ENCODE results near the gene RTN4. TPM values are rescaled to one million over a fixed set of nuclear protein-coding genes. Genes with fewer than 3 reads are reported as not detected.
"Not testable (repeated sequence)": the region's sequence is repeated elsewhere in the genome, so short reads cannot be mapped to it uniquely, and the experiment has no call there.

The RTN4 gene
- total RNA-seq, 2 donors from 2014 or later: 74.9 to 131 TPM

DNA sequence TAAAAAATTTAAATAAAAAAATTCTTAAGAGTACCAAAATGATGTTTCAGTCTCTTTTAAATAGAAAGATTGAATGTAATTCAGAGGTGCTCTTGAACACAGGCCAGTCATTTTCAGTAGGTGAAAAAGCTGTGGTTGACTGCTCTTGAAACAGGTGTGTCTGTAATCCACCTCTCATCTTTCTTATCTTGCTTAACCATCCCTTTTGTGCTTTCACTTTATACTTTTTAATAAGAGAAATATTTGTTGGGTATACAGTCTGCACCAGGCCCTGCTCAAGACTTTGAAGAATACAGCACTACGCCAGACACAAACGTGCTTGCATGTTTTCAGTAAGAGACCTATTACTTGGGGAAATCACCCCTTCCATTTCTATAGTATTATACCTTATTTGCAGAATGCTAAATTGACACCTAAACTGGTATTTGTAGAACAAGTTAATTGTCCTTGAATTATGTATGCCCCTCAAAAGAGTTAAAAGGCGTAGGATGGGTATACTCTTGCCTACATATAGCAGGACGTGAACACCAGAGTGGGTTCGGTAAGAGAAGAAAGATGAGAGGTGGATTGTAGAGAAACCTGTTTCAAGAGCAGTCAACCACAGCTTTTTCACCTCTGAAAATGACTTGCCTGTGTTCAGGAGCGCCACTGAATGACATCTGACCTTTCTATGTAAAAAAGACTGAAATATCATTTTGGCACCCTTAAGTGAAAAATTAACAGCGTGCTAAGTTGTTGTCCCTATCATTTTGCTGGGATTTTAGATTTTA is 4.0 kb upstream of the RTN4 start:
- Mint-ChIP-seq H3K4me1 (peaks cover 15% of the 10 kb centered on the region), H3K4me3 (peak overlapping the region; percentile 42), H3K36me3 (ENCODE audit: low read depth) (peaks cover 10% of the 10 kb centered on the region), H3K27ac (peak overlapping the region; percentile 52), H3K9me3 (no peaks in the 10 kb centered on the region), H3K27me3 (no peaks in the 10 kb centered on the region)
- no peak for ATAC-seq (replicated peaks)

DNA sequence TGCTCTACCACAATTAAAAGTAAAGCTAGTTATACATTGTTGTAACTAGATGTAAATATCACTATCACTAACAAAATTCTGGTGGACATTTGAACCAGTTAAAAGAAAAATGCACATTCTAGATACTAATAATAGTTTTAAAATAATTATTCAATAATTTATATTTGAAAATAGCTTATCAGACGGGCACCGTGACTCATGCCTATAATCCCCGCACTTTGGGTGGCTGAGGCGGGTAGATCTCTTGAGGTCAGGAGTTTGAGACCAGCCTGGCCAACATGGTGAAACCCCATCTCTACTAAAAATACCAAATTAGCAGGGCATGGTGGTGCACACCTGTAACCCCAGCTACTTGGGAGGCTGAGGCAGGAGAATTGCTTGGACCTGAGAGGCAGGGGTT is 3.0 kb upstream of the RTN4 start:
- not testable (repeated sequence) for H3K27me3 Mint-ChIP-seq; H3K9me3 Mint-ChIP-seq; ATAC-seq (replicated peaks); H3K27ac Mint-ChIP-seq
- Mint-ChIP-seq H3K4me1 (peaks cover 15% of the 10 kb centered on the region), H3K36me3 (ENCODE audit: low read depth) (peaks cover 18% of the 10 kb centered on the region), H3K4me3 (peak overlapping the region; percentile 8)

DNA sequence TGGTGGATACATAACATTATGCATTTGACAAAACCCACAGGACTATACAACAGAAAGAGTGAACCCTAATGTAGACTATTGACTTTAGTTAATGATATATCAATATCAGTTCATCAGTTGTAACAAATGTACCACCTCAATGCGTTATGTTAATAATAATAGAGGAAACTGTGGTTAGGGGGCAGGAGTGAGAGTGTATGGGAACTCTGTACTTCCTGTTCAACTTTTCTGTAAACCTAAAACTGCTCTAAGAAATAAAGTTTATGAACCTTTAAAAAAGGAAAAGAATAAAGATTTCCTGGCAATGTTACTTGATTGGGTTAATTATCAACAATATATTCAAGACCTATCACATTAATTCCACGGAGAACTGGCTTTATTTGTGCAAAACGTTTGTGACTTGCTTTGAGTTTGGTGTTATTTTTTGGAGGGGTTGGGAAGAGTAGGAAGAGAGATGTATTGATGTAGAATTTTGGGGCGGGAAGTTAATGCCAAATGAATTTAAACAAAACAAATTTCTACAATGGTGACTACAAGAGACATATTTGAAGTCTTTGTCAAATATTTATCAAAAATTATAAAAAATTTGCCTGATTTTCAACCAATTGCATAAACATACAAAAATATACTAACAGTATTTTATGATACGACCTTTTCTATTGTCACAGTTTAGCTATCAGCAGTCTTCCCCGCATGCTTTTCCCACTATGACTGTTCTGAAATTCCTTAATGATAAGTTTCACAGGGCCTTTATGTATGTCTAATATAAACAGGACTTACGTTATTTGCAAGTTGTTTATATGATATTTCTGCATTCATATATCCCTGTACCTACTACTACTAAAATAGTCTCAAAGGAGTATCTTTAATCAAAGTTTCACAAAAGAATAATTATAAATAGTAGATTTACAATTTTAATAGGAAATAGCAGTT is 2.1 kb upstream of the RTN4 start:
- Mint-ChIP-seq H3K9me3 (no peaks in the 10 kb centered on the region), H3K4me3 (peak overlapping the region; percentile 88), H3K4me1 (peaks cover 21% of the 10 kb centered on the region), H3K27ac (peak overlapping the region; percentile 23), H3K36me3 (ENCODE audit: low read depth) (peaks cover 24% of the 10 kb centered on the region), H3K27me3 (no peaks in the 10 kb centered on the region)
- no peak for ATAC-seq (replicated peaks)

DNA sequence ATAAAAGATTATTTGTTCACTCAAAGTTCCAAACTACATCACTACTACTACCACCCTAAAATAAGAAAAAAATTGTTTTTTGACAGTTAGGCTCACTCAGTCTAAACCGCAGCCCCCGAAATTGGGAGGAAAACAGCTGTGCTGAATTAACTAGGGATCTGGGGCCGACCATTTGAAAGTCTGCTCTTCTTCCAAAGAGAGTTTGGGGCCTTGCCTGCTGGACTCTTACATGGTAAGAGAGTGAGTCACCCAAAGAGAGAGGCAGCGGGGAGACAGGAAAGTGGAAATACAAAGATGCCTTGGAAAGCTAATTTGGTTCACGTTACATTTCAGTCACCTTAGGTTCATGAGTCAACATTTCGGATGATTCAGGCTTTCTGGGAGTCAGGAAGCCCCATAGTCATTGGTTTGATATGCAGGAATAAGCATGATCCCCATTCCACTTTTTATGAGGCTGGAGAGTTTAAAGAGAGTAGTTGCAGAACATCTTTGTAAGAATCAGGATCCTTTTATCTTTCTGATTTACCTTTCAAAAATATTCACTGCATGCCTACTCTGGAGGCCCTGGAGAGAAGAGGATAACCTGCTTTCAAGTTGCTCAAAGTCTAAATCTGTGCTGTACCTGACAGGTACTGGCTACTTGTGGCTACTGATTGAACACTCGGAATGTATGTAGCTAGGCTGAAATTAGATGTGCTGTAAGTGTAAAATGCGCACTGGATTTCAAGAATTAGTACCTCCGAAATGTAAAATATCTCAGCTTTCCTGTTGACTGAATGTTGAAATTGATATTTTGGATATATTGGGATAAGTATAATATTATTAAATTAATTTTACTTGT is 995 bp upstream of the RTN4 start:
- no peaks in the 10 kb centered on the region for H3K9me3 Mint-ChIP-seq
- H3K4me1 Mint-ChIP-seq: peaks cover 31% of the 10 kb centered on the region
- no peaks in the 10 kb centered on the region for H3K27me3 Mint-ChIP-seq

DNA sequence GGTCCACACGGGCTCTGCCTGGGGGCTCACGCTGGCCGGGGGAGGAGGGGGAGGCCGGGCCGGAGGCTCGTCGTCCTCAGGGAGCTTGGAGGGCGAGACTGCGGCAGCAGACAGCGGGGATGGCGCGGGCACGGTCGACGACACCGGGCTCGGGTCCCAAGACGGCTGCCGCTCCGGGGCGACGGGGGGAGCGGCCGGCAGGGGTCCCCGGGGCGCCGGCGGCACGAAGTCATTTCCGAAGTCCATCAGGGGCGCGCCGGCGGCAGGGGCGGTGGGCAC is 491 bp downstream of the RTN4 start:
- peak overlapping the region; percentile 88 for H3K4me3 Mint-ChIP-seq
- H3K36me3 Mint-ChIP-seq (ENCODE audit: low read depth): peaks cover 26% of the 10 kb centered on the region
- H3K27me3 Mint-ChIP-seq: no peaks in the 10 kb centered on the region
- peak overlapping the region; percentile 96 for H3K27ac Mint-ChIP-seq
- H3K9me3 Mint-ChIP-seq: no peaks in the 10 kb centered on the region
- no peak for ATAC-seq (replicated peaks)
- peaks cover 40% of the 10 kb centered on the region for H3K4me1 Mint-ChIP-seq

More for the DNA sequence above, 995 bp upstream of the RTN4 start:
- ATAC-seq (replicated peaks): peak; percentile 26
- Mint-ChIP-seq H3K27ac (peak overlapping the region; percentile 96), H3K4me3 (peak overlapping the region; percentile 88), H3K36me3 (ENCODE audit: low read depth) (peaks cover 26% of the 10 kb centered on the region)

DNA sequence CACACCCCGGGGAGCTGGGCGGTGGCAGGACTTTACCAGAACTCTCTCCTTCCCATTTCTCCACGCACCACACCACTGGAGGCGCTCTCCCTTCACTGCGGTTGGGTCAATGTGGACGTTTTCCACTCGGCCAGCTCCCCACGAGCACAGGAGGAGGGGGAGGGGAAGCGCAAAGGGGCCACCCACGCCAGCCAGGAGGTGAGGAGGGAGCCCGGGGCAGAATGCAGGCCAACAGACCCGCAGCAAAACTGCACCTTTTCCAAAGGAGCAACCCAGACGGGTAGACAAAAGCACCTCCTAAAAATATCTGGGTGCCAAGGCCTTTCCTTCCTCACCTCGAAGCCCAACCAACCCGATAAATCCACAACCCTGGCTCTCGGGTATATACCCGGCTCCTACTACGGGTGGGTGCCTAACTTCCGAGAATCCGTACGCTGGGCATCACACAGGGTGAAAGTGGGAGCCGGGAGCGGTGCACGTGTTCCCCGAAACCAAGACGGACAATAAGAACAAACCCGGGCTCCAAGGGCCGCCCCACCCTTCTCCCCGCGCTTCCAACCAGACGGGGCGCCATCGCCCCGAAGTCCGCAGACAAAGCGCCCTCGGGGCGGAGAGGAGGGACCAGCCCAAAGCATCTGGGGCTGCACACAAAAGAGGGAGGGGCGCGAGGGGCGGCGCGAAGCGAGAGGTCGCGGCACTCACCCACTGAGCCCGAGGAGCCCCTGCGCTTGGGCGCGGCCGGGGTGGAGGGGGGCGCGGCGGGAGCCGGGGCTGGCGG is 1.0 kb downstream of the RTN4 start:
- Mint-ChIP-seq H3K27ac (peak overlapping the region; percentile 96), H3K4me1 (peaks cover 40% of the 10 kb centered on the region), H3K9me3 (no peaks in the 10 kb centered on the region), H3K36me3 (ENCODE audit: low read depth) (peaks cover 26% of the 10 kb centered on the region), H3K27me3 (no peaks in the 10 kb centered on the region), H3K4me3 (peak overlapping the region; percentile 88)
- peak; percentile 16 for ATAC-seq (replicated peaks)

DNA sequence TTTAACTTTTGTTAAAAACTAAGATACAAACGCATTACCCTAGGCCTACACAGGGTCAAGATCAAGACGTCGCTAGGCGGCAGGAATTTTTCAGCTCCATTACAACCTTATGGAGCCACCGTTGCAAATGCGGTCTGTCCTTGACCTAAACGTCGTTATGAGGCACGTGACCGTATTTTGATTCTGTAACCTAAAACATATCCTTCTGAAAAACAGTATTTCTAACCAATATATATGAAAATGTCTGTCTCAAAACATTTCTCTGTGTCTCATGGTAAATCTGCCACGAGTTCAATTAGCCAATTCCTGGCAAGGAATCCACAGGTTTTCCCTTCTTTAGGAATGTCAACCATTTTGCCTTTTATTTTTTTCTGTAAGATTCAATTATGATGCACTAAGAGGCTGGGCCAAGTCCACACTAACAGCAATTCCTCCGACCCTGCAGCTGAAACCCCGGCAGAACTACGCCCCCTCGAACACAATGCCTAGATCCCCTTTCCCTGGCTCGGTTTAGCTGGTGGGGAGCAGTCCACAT is 1.7 kb downstream of the RTN4 start:
- Mint-ChIP-seq H3K27ac (peak overlapping the region; percentile 96), H3K4me1 (peaks cover 37% of the 10 kb centered on the region), H3K36me3 (ENCODE audit: low read depth) (peaks cover 26% of the 10 kb centered on the region), H3K4me3 (peak overlapping the region; percentile 88), H3K9me3 (no peaks in the 10 kb centered on the region), H3K27me3 (no peaks in the 10 kb centered on the region)
- no peak for ATAC-seq (replicated peaks)

DNA sequence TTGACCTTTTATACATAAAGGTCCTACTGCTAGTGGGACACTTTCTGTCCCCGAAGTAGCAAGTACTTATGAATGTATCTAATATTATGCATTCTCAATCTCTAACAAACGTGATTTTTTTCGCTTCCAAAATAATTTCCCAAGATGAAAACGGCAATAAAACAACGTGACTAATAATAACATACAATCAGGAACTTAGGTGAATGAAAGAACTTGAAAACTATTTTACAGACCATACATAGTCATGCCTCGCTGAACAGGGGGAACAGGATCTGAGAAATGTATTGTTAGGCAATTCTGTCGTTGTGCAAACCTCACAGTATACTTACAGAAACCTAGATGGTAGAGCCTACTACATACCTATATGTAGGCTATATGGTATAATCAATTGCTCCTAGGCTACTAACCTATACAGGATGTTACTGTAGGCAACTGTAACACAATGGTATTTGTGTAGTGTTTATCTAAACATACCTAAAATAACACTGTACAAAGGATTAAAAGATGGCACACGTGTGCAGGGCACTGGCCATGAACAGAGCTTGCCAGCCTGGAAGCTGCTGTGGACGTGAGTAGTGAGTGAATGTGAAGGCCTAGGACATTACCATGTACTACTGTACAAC is 2.5 kb downstream of the RTN4 start:
- Mint-ChIP-seq H3K36me3 (ENCODE audit: low read depth) (peaks cover 26% of the 10 kb centered on the region), H3K27ac (peak overlapping the region; percentile 63), H3K4me3 (peak overlapping the region; percentile 88), H3K9me3 (no peaks in the 10 kb centered on the region), H3K4me1 (peaks cover 36% of the 10 kb centered on the region), H3K27me3 (no peaks in the 10 kb centered on the region)
- ATAC-seq (replicated peaks): no peak

DNA sequence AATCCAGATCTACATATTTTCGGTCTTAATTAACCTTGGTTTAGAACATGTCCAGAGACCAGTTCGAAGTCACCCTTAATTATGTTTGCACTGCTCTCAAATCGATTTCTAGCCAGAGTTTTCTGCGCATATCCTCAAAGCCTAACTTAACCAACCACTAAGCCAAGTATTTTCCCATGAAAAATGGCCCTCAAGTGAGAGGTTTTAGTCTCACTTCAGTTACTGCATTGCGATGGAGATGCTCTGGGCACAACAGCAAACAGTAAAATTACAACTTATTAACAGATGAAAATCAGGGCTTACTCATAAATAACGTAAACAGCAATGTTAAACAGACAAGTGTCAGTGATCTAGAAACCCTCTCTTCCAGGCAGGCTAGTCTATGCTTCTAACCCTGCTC is 4.5 kb downstream of the RTN4 start:
- H3K4me3 Mint-ChIP-seq: peak overlapping the region; percentile 88
- peaks cover 26% of the 10 kb centered on the region for H3K4me1 Mint-ChIP-seq
- H3K9me3 Mint-ChIP-seq: no peaks in the 10 kb centered on the region
- H3K27me3 Mint-ChIP-seq: no peaks in the 10 kb centered on the region
- H3K36me3 Mint-ChIP-seq (ENCODE audit: low read depth): peaks cover 26% of the 10 kb centered on the region
- no peak for ATAC-seq (replicated peaks)
- no peak overlapping the region for H3K27ac Mint-ChIP-seq

DNA sequence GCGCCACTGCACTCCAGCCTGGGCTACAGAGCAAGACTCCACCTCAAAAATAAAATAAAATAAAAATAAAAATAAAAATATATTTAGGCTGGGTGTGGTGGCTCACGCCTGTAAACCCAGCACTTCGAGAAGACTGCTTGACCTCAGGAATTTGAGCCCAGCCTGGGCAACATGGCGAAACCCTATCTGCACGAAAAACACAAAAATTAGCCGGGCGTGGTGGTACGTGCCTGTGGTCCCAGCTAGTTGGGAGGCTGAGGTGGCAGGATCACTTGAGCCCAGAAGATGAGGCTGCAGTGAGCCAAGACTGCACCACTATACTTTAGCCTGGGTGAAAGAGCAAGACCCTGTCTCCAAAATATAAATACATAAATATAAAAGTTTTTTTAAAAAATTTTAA is 6.4 kb downstream of the RTN4 start:
- no peak overlapping the region for H3K4me3 Mint-ChIP-seq
- no peak overlapping the region for H3K27ac Mint-ChIP-seq
- ATAC-seq (replicated peaks): no peak
- no peaks in the 10 kb centered on the region for H3K27me3 Mint-ChIP-seq
- H3K9me3 Mint-ChIP-seq: no peaks in the 10 kb centered on the region
- peaks cover 26% of the 10 kb centered on the region for H3K4me1 Mint-ChIP-seq
- peaks cover 11% of the 10 kb centered on the region for H3K36me3 Mint-ChIP-seq (ENCODE audit: low read depth)

DNA sequence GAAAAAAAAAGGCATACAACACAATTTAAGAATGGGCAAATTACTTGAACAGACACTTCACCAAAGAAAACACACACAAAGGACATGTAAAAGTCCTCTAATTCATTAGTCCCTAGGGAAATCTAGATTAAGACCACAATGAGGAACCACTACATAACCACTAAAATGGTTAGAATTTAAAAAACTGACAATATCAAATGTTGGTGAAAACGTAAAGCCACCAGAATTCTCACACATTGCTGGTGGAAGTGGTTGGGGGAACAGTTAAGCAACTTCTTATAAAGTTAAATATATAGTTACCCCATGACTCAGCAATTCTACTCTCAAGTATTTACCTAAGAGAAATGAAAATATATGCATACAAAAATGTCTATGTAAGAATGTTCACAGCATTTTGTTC is 11.8 kb downstream of the RTN4 start:
- Mint-ChIP-seq H3K27ac (no peak overlapping the region), H3K4me1 (peaks cover 24% of the 10 kb centered on the region), H3K27me3 (no peaks in the 10 kb centered on the region), H3K4me3 (no peak overlapping the region), H3K36me3 (ENCODE audit: low read depth) (no peaks in the 10 kb centered on the region), H3K9me3 (no peaks in the 10 kb centered on the region)
- no peak for ATAC-seq (replicated peaks)

DNA sequence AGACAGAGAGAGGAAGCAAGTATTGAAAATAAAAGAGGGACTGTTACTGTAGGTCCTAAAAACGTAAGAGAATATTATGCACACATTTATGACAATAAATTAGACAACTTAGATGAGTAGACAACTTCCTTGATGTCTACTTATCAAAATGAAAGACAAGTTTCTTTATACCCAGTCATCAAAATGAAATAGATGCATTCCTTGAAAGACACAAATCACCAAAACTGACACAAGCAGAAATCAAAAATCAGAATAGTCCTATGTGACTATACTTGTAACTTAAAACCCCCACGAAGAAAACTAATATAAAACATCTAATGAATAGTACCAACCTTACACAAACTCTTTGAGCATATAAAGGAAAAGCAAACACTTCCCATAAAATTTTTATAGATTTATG is 14.5 kb downstream of the RTN4 start:
- Mint-ChIP-seq H3K4me1 (peaks cover 33% of the 10 kb centered on the region), H3K9me3 (no peaks in the 10 kb centered on the region), H3K27me3 (no peaks in the 10 kb centered on the region), H3K27ac (peak overlapping the region; percentile 27), H3K36me3 (ENCODE audit: low read depth) (no peaks in the 10 kb centered on the region), H3K4me3 (peak overlapping the region; percentile 5)
- peak; percentile 43 for ATAC-seq (replicated peaks)

DNA sequence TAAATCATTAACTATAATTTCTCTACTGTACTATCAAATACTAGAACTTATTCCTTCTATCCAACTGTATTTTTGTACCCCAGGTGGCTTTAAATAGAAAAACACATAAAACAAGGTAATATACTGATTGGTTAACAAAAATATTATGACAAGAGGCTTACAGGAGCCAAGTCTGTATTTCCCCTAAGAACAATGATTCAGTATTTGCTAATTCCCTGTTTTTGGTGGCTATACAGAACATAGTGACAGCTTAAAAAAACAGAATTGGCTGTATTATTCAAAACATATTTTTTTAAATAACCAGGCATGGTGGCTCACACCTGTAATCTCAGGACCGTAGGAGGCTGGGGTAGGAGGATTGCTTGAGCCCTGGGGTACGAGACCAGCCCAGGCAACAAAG is 16.3 kb downstream of the RTN4 start:
- ATAC-seq (replicated peaks): no peak
- Mint-ChIP-seq H3K9me3 (no peaks in the 10 kb centered on the region), H3K27ac (no peak overlapping the region), H3K4me1 (peaks cover 33% of the 10 kb centered on the region), H3K4me3 (no peak overlapping the region), H3K27me3 (no peaks in the 10 kb centered on the region), H3K36me3 (ENCODE audit: low read depth) (no peaks in the 10 kb centered on the region)
